IPS-20b (cell line): ENCODE measurements around the gene TMEM200C.

Source experiments
- H3K27ac ChIP-seq: one replicate; pipeline ENCODE4 v1.5.1; 2013; ENCODE audit warnings: low read length
- H3K27me3 ChIP-seq: 2 replicates; pipeline ENCODE4 v1.6.1; 2013; ENCODE audit warnings: mild to moderate bottlenecking, low read length, inconsistent platforms; ENCODE audit not compliant: insufficient read depth
- H3K36me3 ChIP-seq: 2 replicates; pipeline ENCODE4 v1.6.1; 2013; ENCODE audit warnings: low read depth, mild to moderate bottlenecking, inconsistent platforms, low read length, moderate library complexity; ENCODE audit not compliant: insufficient read depth
- H3K4me1 ChIP-seq: 2 replicates; pipeline ENCODE4 v1.6.1; 2013; ENCODE audit warnings: mild to moderate bottlenecking, control low read depth, inconsistent platforms, low read length, moderate library complexity; ENCODE audit not compliant: insufficient read depth
- H3K4me3 ChIP-seq: 2 replicates; pipeline ENCODE4 v1.5.1; 2013; ENCODE audit warnings: mild to moderate bottlenecking, low read length, inconsistent platforms
- H3K9ac ChIP-seq: 2 replicates; pipeline ENCODE4 v1.6.1; 2013; ENCODE audit warnings: low read depth, mild to moderate bottlenecking, inconsistent platforms, low read length, moderate library complexity
- H3K9me3 ChIP-seq: 2 replicates; pipeline ENCODE4 v1.6.1; 2013; ENCODE audit warnings: mild to moderate bottlenecking, low read depth, low read length, inconsistent platforms; ENCODE audit not compliant: insufficient read depth

The TMEM200C gene

DNA sequence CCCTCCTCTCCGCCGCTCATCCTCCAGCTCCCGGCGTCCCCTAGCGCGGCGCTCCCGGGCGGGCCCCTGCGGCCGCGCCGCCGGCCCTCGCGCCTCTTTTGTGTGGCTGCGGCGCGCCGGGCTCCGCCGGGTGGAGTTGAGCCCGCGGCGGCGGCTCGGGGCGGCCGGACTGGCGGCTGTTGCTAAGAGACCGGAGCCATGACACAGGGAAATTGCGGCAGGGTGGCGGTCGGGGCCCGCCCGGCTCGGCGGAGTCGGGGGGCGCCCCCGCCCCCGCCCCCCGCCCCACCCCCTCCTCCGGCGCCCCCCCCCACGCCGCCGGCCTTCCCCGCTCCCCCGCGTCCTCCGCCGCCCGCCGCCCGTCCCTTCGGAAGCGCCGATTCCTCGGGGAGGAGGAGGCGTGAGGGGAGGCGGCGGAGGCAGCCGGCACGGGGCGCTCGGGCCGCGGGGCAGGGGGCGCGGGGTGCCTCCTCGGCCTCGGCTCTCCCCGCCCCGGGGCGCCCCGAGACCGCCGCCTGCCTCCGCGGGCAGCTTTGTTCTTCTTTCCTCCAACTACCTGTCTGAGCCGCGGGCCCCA, at the start of gene TMEM200C:
Gene TMEM200C, minus strand, starts transcription at position 224 of the 577 bp plus-strand sequence. CDS start 3,459 bp downstream, outside the sequence.
- peaks cover 22% of the 10 kb centered on the region; the same call in 1 of the 2 replicates for H3K4me1 ChIP-seq
- H3K27me3 ChIP-seq = peaks cover 52% of the 10 kb centered on the region
- H3K36me3 ChIP-seq = no peaks in the 10 kb centered on the region
- peak within 1 kb of the TSS; percentile 91 for H3K4me3 ChIP-seq
- peak within 1 kb of the TSS; percentile 74 for H3K27ac ChIP-seq
- H3K9ac ChIP-seq = peak within 1 kb of the TSS; percentile 91; the same call in 1 of the 2 replicates
- H3K9me3 ChIP-seq = no peaks in the 10 kb centered on the region

DNA sequence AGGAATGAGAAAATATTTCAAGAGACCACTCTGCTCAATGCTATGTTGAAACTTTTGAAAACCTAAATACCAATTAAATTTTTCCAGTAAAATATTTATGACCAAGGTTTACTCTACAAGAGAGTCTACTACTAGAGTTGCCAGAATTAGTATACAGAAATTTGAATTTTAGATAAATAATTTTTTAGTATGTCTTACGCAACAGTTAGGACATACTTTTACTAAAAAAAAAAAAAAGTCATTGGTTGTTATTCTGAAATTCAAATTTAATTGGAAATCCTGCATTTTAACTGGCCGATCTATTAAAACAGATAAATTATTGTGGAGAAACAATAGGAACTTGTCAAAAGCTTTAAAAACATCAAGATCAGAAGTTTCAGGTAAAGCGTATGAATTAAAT, 49.1 kb upstream of the TMEM200C start:
- Histone ChIP-seq H3K4me3 (no peak overlapping the region), H3K27me3 (no peaks in the 10 kb centered on the region), H3K36me3 (no peaks in the 10 kb centered on the region), H3K27ac (no peak overlapping the region), H3K4me1 (peaks cover 16% of the 10 kb centered on the region), H3K9me3 (no peaks in the 10 kb centered on the region), H3K9ac (no peak overlapping the region)

DNA sequence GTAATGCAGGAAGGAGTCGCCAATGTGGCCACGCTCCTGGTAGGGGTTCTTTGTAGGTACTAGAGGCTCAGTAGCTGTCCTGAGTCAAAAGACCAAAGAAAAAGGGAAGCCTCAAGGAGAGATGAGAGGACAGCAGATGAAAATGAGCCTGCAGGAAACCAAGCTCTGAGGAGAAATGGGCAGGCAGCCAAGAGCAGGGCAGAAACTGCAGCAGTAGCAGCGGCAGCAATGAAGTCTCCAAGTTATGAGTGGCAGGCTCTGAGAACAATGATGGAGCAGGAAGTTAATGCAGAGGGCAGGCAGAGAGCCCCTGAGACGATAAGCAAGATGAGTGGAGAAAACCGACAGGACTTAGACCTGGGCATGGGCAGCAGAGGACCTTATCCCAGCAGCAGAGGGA, 48.2 kb upstream of the TMEM200C start:
- Histone ChIP-seq H3K36me3 (no peaks in the 10 kb centered on the region), H3K9ac (no peak overlapping the region), H3K4me3 (no peak overlapping the region), H3K9me3 (no peaks in the 10 kb centered on the region), H3K4me1 (peaks cover 15% of the 10 kb centered on the region), H3K27me3 (no peaks in the 10 kb centered on the region), H3K27ac (no peak overlapping the region)

DNA sequence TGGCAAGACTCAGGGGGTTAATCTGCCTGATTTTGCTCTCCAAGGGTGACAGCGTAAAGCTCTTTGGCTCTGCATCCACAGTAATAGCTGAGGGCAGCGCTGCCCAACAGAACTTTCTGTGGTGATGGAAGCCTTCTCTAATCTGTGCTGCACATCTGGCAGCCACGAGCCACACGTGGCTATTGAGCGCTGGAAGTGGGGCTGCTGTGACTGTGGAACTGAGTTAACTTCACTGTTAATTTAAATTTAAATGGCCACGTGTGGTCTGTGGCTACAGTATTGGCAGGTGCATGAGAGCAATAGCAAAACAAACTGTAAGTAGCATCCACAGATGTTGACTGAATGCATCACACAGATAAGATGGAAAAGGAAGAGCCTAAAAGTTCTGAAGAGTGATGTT, 47.3 kb upstream of the TMEM200C start:
- H3K9me3 ChIP-seq = no peaks in the 10 kb centered on the region
- no peak overlapping the region for H3K27ac ChIP-seq
- H3K27me3 ChIP-seq = no peaks in the 10 kb centered on the region
- no peaks in the 10 kb centered on the region for H3K36me3 ChIP-seq
- peak overlapping the region; percentile 43; the same call in 1 of the 2 replicates for H3K9ac ChIP-seq
- no peak overlapping the region for H3K4me3 ChIP-seq
- H3K4me1 ChIP-seq = peaks cover 12% of the 10 kb centered on the region

DNA sequence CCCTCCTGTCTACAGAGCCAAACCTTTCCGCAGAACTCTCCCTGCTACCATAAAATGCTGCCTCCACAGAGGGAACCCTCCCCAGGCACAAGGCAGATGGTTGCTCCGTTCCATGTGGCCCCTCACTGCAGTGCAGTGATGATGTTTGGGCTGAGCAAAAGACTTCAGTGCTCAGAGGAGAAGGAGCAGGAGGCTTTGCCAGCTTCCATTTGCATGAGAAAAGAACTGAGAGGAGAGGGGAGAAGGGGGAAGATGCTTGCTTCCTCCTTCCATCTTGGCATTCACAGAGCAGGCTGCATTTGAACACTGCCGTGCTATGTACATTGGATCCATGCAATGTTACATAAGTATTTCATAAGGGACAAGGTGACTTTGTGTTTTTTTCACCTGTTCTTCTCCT, 46.6 kb upstream of the TMEM200C start:
- H3K4me3 ChIP-seq = no peak overlapping the region
- no peak overlapping the region for H3K27ac ChIP-seq
- H3K9ac ChIP-seq = peak overlapping the region; percentile 43; the same call in 1 of the 2 replicates

DNA sequence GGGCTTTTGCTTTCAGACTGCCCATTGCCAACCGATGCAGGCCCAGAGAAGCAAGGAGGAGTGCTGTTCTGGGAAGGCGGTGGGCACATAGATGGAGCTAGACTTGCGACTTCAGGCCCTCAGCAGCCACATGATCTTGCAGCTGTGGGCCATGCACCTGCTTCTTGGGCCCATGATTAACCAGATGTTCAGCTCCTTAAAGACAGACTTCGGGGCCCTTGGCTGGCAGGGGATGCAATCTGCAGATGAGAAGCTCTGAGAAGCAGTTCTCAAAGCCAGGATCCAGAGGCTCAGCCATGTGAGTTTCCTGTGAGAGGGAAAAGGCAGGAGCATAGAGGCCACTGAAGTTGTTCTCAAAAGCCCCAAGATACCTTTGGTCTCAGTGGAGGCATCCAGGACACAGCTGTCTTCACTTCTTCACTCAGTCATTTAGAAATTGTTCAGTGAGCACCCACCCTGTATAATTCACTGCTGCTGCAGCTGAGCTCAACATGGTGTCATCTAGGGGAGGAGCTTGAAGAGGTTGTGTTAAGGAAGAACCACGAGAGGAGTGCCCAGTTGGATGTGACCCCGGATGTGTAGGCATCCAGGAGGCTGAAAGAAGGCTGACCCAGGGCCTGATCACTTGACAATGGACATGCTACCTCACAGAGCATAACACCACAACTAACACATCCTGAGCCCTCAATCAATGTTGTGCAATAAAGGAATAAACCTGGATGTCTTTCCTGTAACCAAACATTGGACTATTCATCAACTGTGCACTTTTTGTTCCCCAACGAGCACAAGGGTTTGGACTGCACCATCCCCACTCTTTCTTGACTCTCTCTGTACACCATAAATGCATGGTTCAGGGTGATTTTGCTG, 44.7 kb upstream of the TMEM200C start:
- H3K4me1 ChIP-seq = peaks cover 12% of the 10 kb centered on the region
- H3K27me3 ChIP-seq = no peaks in the 10 kb centered on the region
- no peak overlapping the region for H3K4me3 ChIP-seq

More for the DNA sequence above, 46.6 kb upstream of the TMEM200C start:
- H3K27me3 ChIP-seq = no peaks in the 10 kb centered on the region
- H3K4me1 ChIP-seq = peaks cover 12% of the 10 kb centered on the region
- no peaks in the 10 kb centered on the region for H3K9me3 ChIP-seq
- no peaks in the 10 kb centered on the region for H3K36me3 ChIP-seq

DNA sequence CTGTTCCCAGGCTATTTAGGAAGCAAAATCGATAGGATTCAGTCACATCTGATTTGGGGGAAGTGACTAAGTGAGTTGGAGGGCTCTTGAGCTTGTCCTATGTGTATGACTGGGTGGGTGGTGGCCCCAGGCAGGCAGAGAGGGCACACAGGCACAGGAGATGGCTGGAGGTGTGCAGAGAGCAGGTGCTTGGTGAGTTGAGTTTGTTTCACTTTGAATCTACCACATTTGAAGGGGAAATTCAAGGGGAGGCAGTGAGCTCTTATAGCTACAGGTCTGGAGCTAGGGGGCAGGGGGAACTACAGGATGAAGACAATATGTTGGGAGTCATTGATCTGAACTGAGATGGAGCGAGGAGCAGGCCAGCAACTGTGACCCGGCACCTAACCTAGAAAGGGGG, 42.5 kb upstream of the TMEM200C start:
- Histone ChIP-seq H3K27me3 (no peaks in the 10 kb centered on the region), H3K9ac (no peak overlapping the region), H3K9me3 (no peaks in the 10 kb centered on the region), H3K4me1 (peaks cover 12% of the 10 kb centered on the region), H3K36me3 (no peaks in the 10 kb centered on the region), H3K4me3 (no peak overlapping the region), H3K27ac (no peak overlapping the region)

More for the DNA sequence above, 44.7 kb upstream of the TMEM200C start:
- Histone ChIP-seq H3K9ac (no peak overlapping the region), H3K27ac (no peak overlapping the region), H3K36me3 (no peaks in the 10 kb centered on the region), H3K9me3 (no peaks in the 10 kb centered on the region)

GRCh38 chr18:5937121-5937520, 41.8 kb upstream of the TMEM200C start:
- peaks cover 8% of the 10 kb centered on the region for H3K4me1 ChIP-seq
- no peak overlapping the region for H3K27ac ChIP-seq
- H3K9me3 ChIP-seq = no peaks in the 10 kb centered on the region
- no peaks in the 10 kb centered on the region for H3K27me3 ChIP-seq
- H3K36me3 ChIP-seq = no peaks in the 10 kb centered on the region
- no peak overlapping the region for H3K9ac ChIP-seq
- H3K4me3 ChIP-seq = no peak overlapping the region

DNA sequence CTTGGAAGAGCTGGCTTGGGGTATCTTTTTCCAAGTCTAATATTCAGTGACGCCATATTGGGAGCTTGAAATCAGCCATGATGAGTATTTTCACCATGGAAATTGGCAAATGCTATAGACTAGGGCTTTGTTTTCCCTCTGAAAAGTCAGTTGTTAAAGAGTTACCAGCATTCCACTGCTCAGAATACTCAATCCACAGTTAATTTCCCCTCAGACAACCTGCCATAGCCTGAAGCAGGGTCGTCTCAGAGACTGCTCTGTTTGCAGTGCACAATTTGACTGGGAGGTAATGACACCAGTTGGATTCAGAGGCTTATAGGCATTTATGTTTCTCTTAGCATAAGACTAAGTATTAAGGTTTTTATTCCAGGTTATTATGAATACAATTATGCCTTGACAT, 35.5 kb upstream of the TMEM200C start:
- Histone ChIP-seq H3K9me3 (peaks cover 5% of the 10 kb centered on the region; the same call in 1 of the 2 replicates), H3K27me3 (no peaks in the 10 kb centered on the region), H3K9ac (no peak overlapping the region), H3K4me1 (no peaks in the 10 kb centered on the region), H3K27ac (no peak overlapping the region), H3K4me3 (no peak overlapping the region), H3K36me3 (no peaks in the 10 kb centered on the region)

GRCh38 chr18:5918205-5918858, 23.0 kb upstream of the TMEM200C start:
- Histone ChIP-seq H3K36me3 (no peaks in the 10 kb centered on the region), H3K9me3 (no peaks in the 10 kb centered on the region), H3K27me3 (no peaks in the 10 kb centered on the region), H3K27ac (no peak overlapping the region), H3K9ac (no peak overlapping the region), H3K4me3 (no peak overlapping the region), H3K4me1 (no peaks in the 10 kb centered on the region)

- peaks cover 3% of the 10 kb centered on the region; the same call in 1 of the 2 replicates for H3K4me1 ChIP-seq
- H3K9me3 ChIP-seq = no peaks in the 10 kb centered on the region
- H3K36me3 ChIP-seq = no peaks in the 10 kb centered on the region
- no peak overlapping the region for H3K27ac ChIP-seq
- no peak overlapping the region for H3K9ac ChIP-seq
- H3K27me3 ChIP-seq = no peaks in the 10 kb centered on the region
- no peak overlapping the region for H3K4me3 ChIP-seq
Observed at GRCh38 chr18:5914951-5915350, 19.6 kb upstream of the TMEM200C start.
